ENCODE data around the gene KCTD18. TPM values are rescaled to one million over a fixed set of nuclear protein-coding genes. Genes with fewer than 3 reads are reported as not detected.

KCTD18 gene
- total and polyA plus RNA-seq, 4 donors, result 4.4 to 7.9 (median 6.5) TPM

- DNase-seq (ENCODE audit: low spot score), result no peak
- peak overlapping the region; percentile 80 to 96 (median 83) for H3K4me3 ChIP-seq (ENCODE audit: low read depth in 1 of 3, low read length in 3 of 3)
- H3K27me3 ChIP-seq (ENCODE audit: control insufficient read depth in 4 of 4, insufficient read depth in 4 of 4, low read length in 3 of 4), result no peaks in the 10 kb centered on the region
- peak overlapping the region; percentile 5 to 37 for H3K9ac ChIP-seq (ENCODE audit: low read depth in 1 of 2, low read length in 2 of 2)
- no peaks in the 10 kb centered on the region for H3K9me3 ChIP-seq (ENCODE audit: control insufficient read depth in 4 of 4, low read length in 3 of 4)
- H3K4me1 ChIP-seq (ENCODE audit: control insufficient read depth in 4 of 4, insufficient read depth in 4 of 4, low read length in 3 of 4), result peaks cover 0 to 17% (median 10%) of the 10 kb centered on the region in 4 donors
- WGBS, result 28% methylated on average over 7 of the region's 7 CpGs
- peak overlapping the region in 1 of 2 donors; percentile 17 for H3K27ac ChIP-seq (ENCODE audit: low read depth in 1 of 2, low read length in 2 of 2)
- H3K36me3 ChIP-seq (ENCODE audit: control insufficient read depth in 4 of 4, insufficient read depth in 3 of 4, low read depth in 1 of 4, low read length in 3 of 4), result no peaks in the 10 kb centered on the region
- TF ChIP-seq CTCF (IDR thresholded peaks at IDR 0.05; ENCODE audit: low read depth, low read length, missing input control) (no peak), RXRA (IDR thresholded peaks at IDR 0.05) (no peak), GABPA (IDR thresholded peaks at IDR 0.05 in 1 of 2, conservative IDR thresholded peaks at IDR 0.05 in 1 of 2) (no peak), MAX (IDR thresholded peaks at IDR 0.05) (no peak)
Observed at GRCh38 chr2:200525551-200525881, 15.6 kb upstream of the KCTD18 start.

GRCh38 chr2:200525066-200525465, 15.2 kb upstream of the KCTD18 start:
- no peaks in the 10 kb centered on the region for H3K27me3 ChIP-seq (ENCODE audit: control insufficient read depth in 4 of 4, insufficient read depth in 4 of 4, low read length in 3 of 4)
- H3K4me3 ChIP-seq (ENCODE audit: low read depth in 1 of 3, low read length in 3 of 3), result no peak overlapping the region
- TF ChIP-seq CTCF (IDR thresholded peaks at IDR 0.05; ENCODE audit: low read depth, low read length, missing input control) (no peak), HNF4A (conservative IDR thresholded peaks at IDR 0.05) (no peak), ATF3 (IDR thresholded peaks at IDR 0.05) (no peak), FOXA2 (IDR thresholded peaks at IDR 0.05) (no peak), EGR1 (IDR thresholded peaks at IDR 0.05; ENCODE audit: low read depth in 2 of 2) (no peak), SP1 (IDR thresholded peaks at IDR 0.05) (no peak), ZBTB33 (IDR thresholded peaks at IDR 0.05) (no peak)
- no peaks in the 10 kb centered on the region for H3K9me3 ChIP-seq (ENCODE audit: control insufficient read depth in 4 of 4, low read length in 3 of 4)
- no peaks in the 10 kb centered on the region for H3K36me3 ChIP-seq (ENCODE audit: control insufficient read depth in 4 of 4, insufficient read depth in 3 of 4, low read depth in 1 of 4, low read length in 3 of 4)
- DNase-seq (ENCODE audit: low spot score), result no peak
- H3K4me1 ChIP-seq (ENCODE audit: control insufficient read depth in 4 of 4, insufficient read depth in 4 of 4, low read length in 3 of 4), result peaks cover 0 to 17% (median 10%) of the 10 kb centered on the region in 4 donors
- 79% methylated on average over 2 of the region's 2 CpGs for WGBS
- H3K9ac ChIP-seq (ENCODE audit: low read depth in 1 of 2, low read length in 2 of 2), result no peak overlapping the region
- H3K27ac ChIP-seq (ENCODE audit: low read depth in 1 of 2, low read length in 2 of 2), result no peak overlapping the region

- H3K36me3 ChIP-seq (ENCODE audit: control insufficient read depth in 4 of 4, insufficient read depth in 3 of 4, low read depth in 1 of 4, low read length in 3 of 4), result no peaks in the 10 kb centered on the region
- 82% methylated on average over 2 of the region's 2 CpGs for WGBS
- no peak overlapping the region for H3K9ac ChIP-seq (ENCODE audit: low read depth in 1 of 2, low read length in 2 of 2)
- peaks cover 0 to 17% (median 10%) of the 10 kb centered on the region in 4 donors for H3K4me1 ChIP-seq (ENCODE audit: control insufficient read depth in 4 of 4, insufficient read depth in 4 of 4, low read length in 3 of 4)
- H3K27ac ChIP-seq (ENCODE audit: low read depth in 1 of 2, low read length in 2 of 2), result no peak overlapping the region
- no peaks in the 10 kb centered on the region for H3K27me3 ChIP-seq (ENCODE audit: control insufficient read depth in 4 of 4, insufficient read depth in 4 of 4, low read length in 3 of 4)
- no peak for TF ChIP-seq TAF1 (conservative IDR thresholded peaks at IDR 0.05)
- no peak for TF ChIP-seq HNF4G (IDR thresholded peaks at IDR 0.05)
- TF ChIP-seq ZBTB33 (IDR thresholded peaks at IDR 0.05), result no peak
- TF ChIP-seq RAD21 (IDR thresholded peaks at IDR 0.05), result no peak
- no peak for TF ChIP-seq YY1 (IDR thresholded peaks at IDR 0.05)
- no peak for TF ChIP-seq FOXA1 (IDR thresholded peaks at IDR 0.05)
- TF ChIP-seq EGR1 (IDR thresholded peaks at IDR 0.05; ENCODE audit: low read depth in 2 of 2), result no peak
- TF ChIP-seq MAX (IDR thresholded peaks at IDR 0.05), result no peak
- TF ChIP-seq JUND (IDR thresholded peaks at IDR 0.05), result no peak
- no peak for TF ChIP-seq SP1 (IDR thresholded peaks at IDR 0.05)
- no peak for TF ChIP-seq GABPA (IDR thresholded peaks at IDR 0.05 in 1 of 2, conservative IDR thresholded peaks at IDR 0.05 in 1 of 2)
- TF ChIP-seq ATF3 (IDR thresholded peaks at IDR 0.05), result no peak
- TF ChIP-seq RXRA (IDR thresholded peaks at IDR 0.05), result no peak
- DNase-seq (ENCODE audit: low spot score), result no peak
- no peak overlapping the region for H3K4me3 ChIP-seq (ENCODE audit: low read depth in 1 of 3, low read length in 3 of 3)
- no peaks in the 10 kb centered on the region for H3K9me3 ChIP-seq (ENCODE audit: control insufficient read depth in 4 of 4, low read length in 3 of 4)
Observed at GRCh38 chr2:200523604-200524003, 13.7 kb upstream of the KCTD18 start.
